Neuronal stem cell (in vitro differentiated cells): ENCODE data around the gene CHST11.

Experiments
- DNase-seq: peaks from one replicate; pipeline ENCODE4 v3.0.0-alpha.2; 2013; ENCODE audit warnings: low spot score
- H2AFZ ChIP-seq: one replicate; pipeline ENCODE4 v1.6.1; 2013; ENCODE audit warnings: mild to moderate bottlenecking, low read length, inconsistent platforms
- H2AK5ac ChIP-seq: 2 replicates; pipeline ENCODE4 v1.6.1; 2013; ENCODE audit warnings: low read depth, mild to moderate bottlenecking, inconsistent platforms, low read length, moderate library complexity, mixed read lengths
- H2BK120ac ChIP-seq: 2 replicates; pipeline ENCODE4 v1.6.1; 2013; ENCODE audit warnings: low read depth, mild to moderate bottlenecking, inconsistent platforms, low read length, moderate library complexity, mixed read lengths
- H2BK12ac ChIP-seq: one replicate; pipeline ENCODE4 v1.6.1; 2013; ENCODE audit warnings: low read length, inconsistent platforms
- H2BK15ac ChIP-seq: 2 replicates; pipeline ENCODE4 v1.6.1; 2013; ENCODE audit warnings: mild to moderate bottlenecking, low read length, inconsistent platforms, mixed read lengths
- H2BK5ac ChIP-seq: one replicate; pipeline ENCODE4 v1.6.1; 2013; ENCODE audit warnings: inconsistent platforms, mild to moderate bottlenecking, low read length, moderate library complexity
- H3K14ac ChIP-seq: one replicate; pipeline ENCODE4 v1.6.1; 2013; ENCODE audit warnings: low read length, inconsistent platforms
- H3K18ac ChIP-seq: 2 replicates; pipeline ENCODE4 v1.6.1; 2013; ENCODE audit warnings: low read length, inconsistent platforms
- H3K23ac ChIP-seq: 2 replicates; pipeline ENCODE4 v1.6.1; 2013; ENCODE audit warnings: low read depth, mild to moderate bottlenecking, mixed read lengths, low read length, inconsistent platforms; ENCODE audit not compliant: poor library complexity
- H3K27ac ChIP-seq: replicated peaks from 3 replicates; pipeline ENCODE4 v1.5.1; 2013; ENCODE audit warnings: low read length, inconsistent platforms
- H3K27me3 ChIP-seq, 3 experiments: 2 replicates each; pipeline ENCODE4 v1.6.1; 2013; ENCODE audit warnings: low read length in 3 of 3, mild to moderate bottlenecking in 2 of 3, inconsistent platforms in 1 of 3, low read depth in 1 of 3, mixed read lengths in 1 of 3, moderate library complexity in 1 of 3; ENCODE audit not compliant: control insufficient read depth in 3 of 3, insufficient read depth in 3 of 3
- H3K36me3 ChIP-seq, 2 donors: replicated peaks in 1 of 2; 2 replicates each; pipeline ENCODE4 v1.6.1; 2013; ENCODE audit warnings: low read length in 2 of 2; ENCODE audit not compliant: control insufficient read depth in 2 of 2, insufficient read depth in 2 of 2
- H3K4ac ChIP-seq: 2 replicates; pipeline ENCODE4 v1.6.1; 2013; ENCODE audit warnings: inconsistent platforms, mild to moderate bottlenecking, low read length, moderate library complexity
- H3K4me1 ChIP-seq, 2 donors: 1 replicate in 1 of 2; 2 replicates in 1 of 2; pipeline ENCODE4 v1.6.1; 2013; ENCODE audit warnings: low read length in 2 of 2, low read depth in 1 of 2; ENCODE audit not compliant: control insufficient read depth in 2 of 2, insufficient read depth in 1 of 2
- H3K4me2 ChIP-seq: one replicate; pipeline ENCODE4 v1.6.1; 2013; ENCODE audit warnings: mild to moderate bottlenecking, low read length, inconsistent platforms; ENCODE audit not compliant: insufficient read depth, poor library complexity, severe bottlenecking
- H3K4me3 ChIP-seq, 2 donors: 2 replicates each; pipeline ENCODE4 v1.5.1; 2013; ENCODE audit warnings: low read length in 2 of 2, mild to moderate bottlenecking in 2 of 2, inconsistent platforms in 1 of 2, moderate library complexity in 1 of 2
- H3K79me1 ChIP-seq: one replicate; pipeline ENCODE4 v1.6.1; 2013; ENCODE audit warnings: low read depth, mild to moderate bottlenecking, inconsistent platforms, low read length, moderate library complexity
- H3K9ac ChIP-seq: one replicate; pipeline ENCODE4 v1.6.1; 2013; ENCODE audit warnings: mild to moderate bottlenecking, low read depth, low read length, inconsistent platforms; ENCODE audit not compliant: poor library complexity
- H3K9me3 ChIP-seq, 2 donors: replicated peaks in 1 of 2; 2 replicates each; pipeline versions ENCODE3 to v1.6.1; 2013; ENCODE audit warnings: low read length in 2 of 2, mild to moderate bottlenecking in 2 of 2, inconsistent platforms in 1 of 2, low read depth in 1 of 2, mixed read lengths in 1 of 2, moderate library complexity in 1 of 2; ENCODE audit not compliant: control insufficient read depth in 2 of 2, insufficient read depth in 1 of 2
- H4K8ac ChIP-seq: one replicate; pipeline ENCODE4 v1.6.1; 2013; ENCODE audit warnings: low read depth, mild to moderate bottlenecking, inconsistent platforms, low read length, moderate library complexity
- H4K91ac ChIP-seq: one replicate; pipeline ENCODE4 v1.6.1; 2013; ENCODE audit warnings: low read length, low read depth, mild to moderate bottlenecking, inconsistent platforms; ENCODE audit not compliant: poor library complexity
- WGBS, 2 donors: extraction: QIAGEN DNeasy Blood & Tissue Kit; methylation state at CpG; one replicate each; pipeline ENCODE4 v1.1.7; 2013; ENCODE audit warnings: missing lambda C conversion rate in 2 of 2, mixed read lengths in 1 of 2; ENCODE audit not compliant: insufficient read length in 2 of 2, insufficient replicate concordance in 1 of 2; ENCODE audit errors: extremely low coverage in 2 of 2; 5-methylcytosine and 5-hydroxymethylcytosine counted together

The CHST11 gene

GRCh38 chr12:104700324-104700723 is 243.6 kb downstream of the CHST11 start:
- DNase-seq, result no peak
- Histone ChIP-seq H3K4me2 (no peak overlapping the region), H3K14ac (no peak overlapping the region), H3K27me3 (no peaks in the 10 kb centered on the region), H3K23ac (no peak overlapping the region), H3K27ac (no peak overlapping the region), H2BK120ac (no peak overlapping the region), H3K4me3 (no peak overlapping the region), H3K9me3 (no peaks in the 10 kb centered on the region), H2BK15ac (no peak overlapping the region), H3K18ac (no peak overlapping the region), H3K79me1 (no peaks in the 10 kb centered on the region), H3K36me3 (no peaks in the 10 kb centered on the region), H3K4ac (no peak overlapping the region), H4K8ac (no peak overlapping the region), H2AK5ac (no peak overlapping the region), H3K4me1 (peaks cover 7 to 25% of the 10 kb centered on the region in 2 donors), H3K9ac (no peak overlapping the region), H2BK5ac (no peak overlapping the region), H4K91ac (no peak overlapping the region), H2AFZ (no peak overlapping the region), H2BK12ac (no peak overlapping the region)
- WGBS, 2 donors, result no CpG with 5 or more reads among the region's 1 CpG

- Histone ChIP-seq H3K4me1 (peaks cover 7 to 27% of the 10 kb centered on the region in 2 donors), H2AFZ (no peak overlapping the region), H4K8ac (no peak overlapping the region), H4K91ac (no peak overlapping the region), H3K4me3 (no peak overlapping the region), H3K18ac (no peak overlapping the region), H2BK5ac (no peak overlapping the region), H3K23ac (no peak overlapping the region), H3K14ac (no peak overlapping the region), H2AK5ac (no peak overlapping the region), H2BK15ac (no peak overlapping the region), H2BK12ac (no peak overlapping the region), H2BK120ac (no peak overlapping the region), H3K27ac (no peak overlapping the region), H3K36me3 (no peaks in the 10 kb centered on the region), H3K9ac (no peak overlapping the region), H3K27me3 (no peaks in the 10 kb centered on the region), H3K4me2 (no peak overlapping the region), H3K4ac (no peak overlapping the region), H3K79me1 (no peaks in the 10 kb centered on the region), H3K9me3 (no peaks in the 10 kb centered on the region)
- WGBS, 2 donors, result no CpG with 5 or more reads among the region's 7 CpGs
- no peak for DNase-seq
Observed at GRCh38 chr12:104701301-104701700, 244.6 kb downstream of the CHST11 start.

GRCh38 chr12:104701756-104702155 is 245.0 kb downstream of the CHST11 start:
- H3K4ac ChIP-seq, result no peak overlapping the region
- H3K27me3 ChIP-seq, result no peaks in the 10 kb centered on the region
- no peak overlapping the region for H2BK15ac ChIP-seq
- H2BK120ac ChIP-seq, result no peak overlapping the region
- no peak overlapping the region for H4K8ac ChIP-seq
- no peak overlapping the region for H3K9ac ChIP-seq
- no peak overlapping the region for H3K18ac ChIP-seq
- H3K23ac ChIP-seq, result no peak overlapping the region
- H3K9me3 ChIP-seq, result no peaks in the 10 kb centered on the region
- H3K27ac ChIP-seq, result no peak overlapping the region
- H3K36me3 ChIP-seq, result no peaks in the 10 kb centered on the region
- no peak overlapping the region for H3K4me3 ChIP-seq
- no peaks in the 10 kb centered on the region for H3K79me1 ChIP-seq
- H3K14ac ChIP-seq, result no peak overlapping the region
- no peak overlapping the region for H2AFZ ChIP-seq
- H4K91ac ChIP-seq, result no peak overlapping the region
- no CpG with 5 or more reads among the region's 3 CpGs for whole genome bisulfite sequencing, 2 donors
- H3K4me2 ChIP-seq, result no peak overlapping the region
- DNase-seq, result no peak
- no peak overlapping the region for H2BK12ac ChIP-seq
- H3K4me1 ChIP-seq, result peaks cover 7 to 27% of the 10 kb centered on the region in 2 donors
- no peak overlapping the region for H2BK5ac ChIP-seq
- no peak overlapping the region for H2AK5ac ChIP-seq

- Histone ChIP-seq H2BK5ac (no peak overlapping the region), H3K4me1 (peaks cover 7 to 27% of the 10 kb centered on the region in 2 donors), H2BK12ac (no peak overlapping the region), H3K23ac (peak overlapping the region; percentile 58), H3K18ac (peak overlapping the region; percentile 71), H3K36me3 (no peaks in the 10 kb centered on the region), H3K27me3 (no peaks in the 10 kb centered on the region), H3K79me1 (no peaks in the 10 kb centered on the region), H4K8ac (no peak overlapping the region), H2BK15ac (no peak overlapping the region), H3K27ac (no peak overlapping the region), H2AK5ac (peak overlapping the region; percentile 26), H2AFZ (no peak overlapping the region), H3K14ac (peak overlapping the region; percentile 31), H4K91ac (no peak overlapping the region), H3K9me3 (no peaks in the 10 kb centered on the region), H3K4ac (no peak overlapping the region), H3K9ac (peak overlapping the region; percentile 30), H2BK120ac (peak overlapping the region; percentile 18), H3K4me3 (no peak overlapping the region), H3K4me2 (no peak overlapping the region)
- no CpG with 5 or more reads among the region's 21 CpGs for WGBS, 2 donors
- DNase-seq, result no peak
Observed at GRCh38 chr12:104702565-104703139, 245.9 kb downstream of the CHST11 start.
